SU-DHL-6 (cell line): Measurements from ENCODE around the gene CEP85.

Source experiments
- CTCF ChIP-seq: fragments of 200-600 bp; sonication (generic); IDR thresholded peaks from one replicate; pipeline ENCODE4 v1.5.1; 2017; ENCODE audit warnings: antibody characterized with exemption, mild to moderate bottlenecking, low read length, moderate library complexity; ENCODE audit not compliant: insufficient read depth, poor library complexity, severe bottlenecking
- EZH2phosphoT487 ChIP-seq: fragments of 200-600 bp; sonication (generic), shearing (Covaris generic); conservative IDR thresholded peaks from 2 replicates; pipeline ENCODE4 v1.6.1; 2018; ENCODE audit warnings: mild to moderate bottlenecking, antibody characterized with exemption, low read length, moderate library complexity, mixed read lengths

GRCh38 chr1:26324550-26324949 is 90.5 kb downstream of the CEP85 start:
- TF ChIP-seq CTCF: no peak
- TF ChIP-seq EZH2phosphoT487: no peak
